OCI-LY1 (cell line): ENCODE results near the gene PTPRD.

ENCODE experiments used
- H2AFZ ChIP-seq: fragments of 200-600 bp; sonication (generic), shearing (Covaris generic); 2 replicates; pipeline ENCODE4 v1.6.0; 2014; ENCODE audit warnings: antibody characterized with exemption, mild to moderate bottlenecking, low read length
- H3F3A ChIP-seq: fragments of 200-600 bp; sonication (generic), shearing (Covaris generic); 2 replicates; pipeline ENCODE4 v1.6.0; 2014; ENCODE audit warnings: mild to moderate bottlenecking, antibody characterized with exemption, low read length, moderate library complexity; ENCODE audit not compliant: insufficient read depth
- H3K27ac ChIP-seq: fragments of 200-600 bp; sonication (generic); 2 replicates; pipeline ENCODE4 v1.5.1; 2014; ENCODE audit warnings: low read length, mixed run types, mild to moderate bottlenecking, low read depth; ENCODE audit not compliant: poor library complexity, severe bottlenecking
- H3K27me3 ChIP-seq: fragments of 200-600 bp; sonication (generic); 2 replicates; pipeline ENCODE4 v1.6.0; 2014; ENCODE audit warnings: antibody characterized with exemption, mild to moderate bottlenecking, low read length, moderate library complexity; ENCODE audit not compliant: insufficient read depth
- H3K36me3 ChIP-seq: fragments of 200-600 bp; sonication (generic); 2 replicates; pipeline ENCODE4 v1.6.1; 2014; ENCODE audit warnings: mild to moderate bottlenecking, antibody characterized with exemption, low read length, moderate library complexity, mixed read lengths; ENCODE audit not compliant: insufficient read depth
- H3K4me1 ChIP-seq: fragments of 200-600 bp; sonication (generic); 2 replicates; pipeline ENCODE4 v1.5.1; 2014; ENCODE audit warnings: mild to moderate bottlenecking, low read length, moderate library complexity; ENCODE audit not compliant: insufficient read depth, severe bottlenecking
- H3K4me2 ChIP-seq: fragments of 200-600 bp; sonication (generic), shearing (Covaris generic); 2 replicates; pipeline ENCODE4 v1.6.1; 2014; ENCODE audit warnings: low read length
- H3K4me3 ChIP-seq: fragments of 200-600 bp; sonication (generic); 2 replicates; pipeline ENCODE4 v1.5.1; 2014; ENCODE audit warnings: low read length, low read depth, mild to moderate bottlenecking, mixed read lengths; ENCODE audit not compliant: poor library complexity, severe bottlenecking
- H3K79me2 ChIP-seq: fragments of 200-600 bp; shearing (Covaris generic); 2 replicates; pipeline ENCODE4 v1.6.1; 2016; ENCODE audit warnings: mixed run types, low read length, mixed read lengths; ENCODE audit not compliant: insufficient read depth
- H3K9ac ChIP-seq: fragments of 200-600 bp; sonication (generic), shearing (Covaris generic); 2 replicates; pipeline ENCODE4 v1.6.1; 2014; ENCODE audit warnings: mild to moderate bottlenecking, low read length, mixed read lengths
- H3K9me2 ChIP-seq: fragments of 200-600 bp; sonication (generic), shearing (Covaris generic); 2 replicates; pipeline ENCODE4 v1.6.1; 2014; ENCODE audit warnings: low read depth, mild to moderate bottlenecking, low read length, mixed read lengths
- H3K9me3 ChIP-seq: fragments of 200-600 bp; shearing (Covaris generic); 2 replicates; pipeline ENCODE4 v1.6.1; 2014; ENCODE audit warnings: low read length, mixed read lengths
- H4K20me1 ChIP-seq: fragments of 200-600 bp; sonication (generic), shearing (Covaris generic); 2 replicates; pipeline ENCODE4 v1.6.0; 2016; ENCODE audit warnings: mild to moderate bottlenecking, low read length; ENCODE audit not compliant: insufficient read depth
- EZH2 ChIP-seq: fragments of 200-600 bp; sonication (generic), shearing (Covaris generic); IDR thresholded peaks from 2 replicates; pipeline ENCODE4 v1.8.0; 2017; ENCODE audit warnings: borderline replicate concordance, mixed run types, mild to moderate bottlenecking, antibody characterized with exemption, low read length, moderate library complexity, mixed read lengths
- TF ChIP-seq, protein P1 (sequence below): fragments of 200-600 bp; sonication (generic), shearing (Covaris generic); IDR thresholded peaks from 2 replicates; pipeline ENCODE4 v1.5.1; 2017; ENCODE audit warnings: mild to moderate bottlenecking, antibody characterized with exemption, low read length, moderate library complexity, mixed read lengths

The PTPRD gene

GRCh38 chr9:9177081-9177480 lies 1435.7 kb downstream of the PTPRD start:
- Histone ChIP-seq H2AFZ (no peak overlapping the region), H3K9ac (no peak overlapping the region), H3K79me2 (no peaks in the 10 kb centered on the region), H3K9me3 (no peaks in the 10 kb centered on the region), H3K27me3 (no peaks in the 10 kb centered on the region), H3K27ac (no peak overlapping the region), H3F3A (no peaks in the 10 kb centered on the region), H4K20me1 (no peaks in the 10 kb centered on the region), H3K4me1 (no peaks in the 10 kb centered on the region), H3K4me2 (no peak overlapping the region), H3K4me3 (no peak overlapping the region), H3K36me3 (no peaks in the 10 kb centered on the region), H3K9me2 (no peaks in the 10 kb centered on the region)
- no peak for TF ChIP-seq EZH2
- TF ChIP-seq, protein P1, sequence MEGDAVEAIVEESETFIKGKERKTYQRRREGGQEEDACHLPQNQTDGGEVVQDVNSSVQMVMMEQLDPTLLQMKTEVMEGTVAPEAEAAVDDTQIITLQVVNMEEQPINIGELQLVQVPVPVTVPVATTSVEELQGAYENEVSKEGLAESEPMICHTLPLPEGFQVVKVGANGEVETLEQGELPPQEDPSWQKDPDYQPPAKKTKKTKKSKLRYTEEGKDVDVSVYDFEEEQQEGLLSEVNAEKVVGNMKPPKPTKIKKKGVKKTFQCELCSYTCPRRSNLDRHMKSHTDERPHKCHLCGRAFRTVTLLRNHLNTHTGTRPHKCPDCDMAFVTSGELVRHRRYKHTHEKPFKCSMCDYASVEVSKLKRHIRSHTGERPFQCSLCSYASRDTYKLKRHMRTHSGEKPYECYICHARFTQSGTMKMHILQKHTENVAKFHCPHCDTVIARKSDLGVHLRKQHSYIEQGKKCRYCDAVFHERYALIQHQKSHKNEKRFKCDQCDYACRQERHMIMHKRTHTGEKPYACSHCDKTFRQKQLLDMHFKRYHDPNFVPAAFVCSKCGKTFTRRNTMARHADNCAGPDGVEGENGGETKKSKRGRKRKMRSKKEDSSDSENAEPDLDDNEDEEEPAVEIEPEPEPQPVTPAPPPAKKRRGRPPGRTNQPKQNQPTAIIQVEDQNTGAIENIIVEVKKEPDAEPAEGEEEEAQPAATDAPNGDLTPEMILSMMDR, result no peak

DNA sequence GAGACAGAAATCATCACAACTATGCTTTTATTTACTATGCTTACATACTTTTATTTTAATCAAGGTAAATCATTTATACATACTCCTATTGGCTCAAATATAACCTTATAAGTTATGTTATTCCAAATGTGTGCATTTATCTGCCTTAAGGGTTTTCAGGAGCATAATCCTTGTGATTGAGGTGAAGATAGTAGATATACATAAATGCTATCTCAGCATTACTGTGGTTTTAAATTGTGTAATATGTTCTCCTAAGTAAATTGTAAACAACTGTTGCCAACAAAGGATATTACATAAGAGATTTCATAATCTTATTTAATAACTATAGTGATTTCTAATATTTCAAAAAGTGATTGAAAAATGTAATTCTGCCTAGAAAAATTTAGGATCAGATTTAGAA lies 1438.4 kb downstream of the PTPRD start:
- no peak overlapping the region for H2AFZ ChIP-seq
- H3K9me3 ChIP-seq, result no peaks in the 10 kb centered on the region
- H3K27me3 ChIP-seq, result no peaks in the 10 kb centered on the region
- no peak overlapping the region for H3K27ac ChIP-seq
- H3K9me2 ChIP-seq, result no peaks in the 10 kb centered on the region
- no peak overlapping the region for H3K4me2 ChIP-seq
- H3K4me3 ChIP-seq, result no peak overlapping the region
- no peaks in the 10 kb centered on the region for H3K4me1 ChIP-seq
- H3K79me2 ChIP-seq, result no peaks in the 10 kb centered on the region
- H3F3A ChIP-seq, result no peaks in the 10 kb centered on the region
- no peaks in the 10 kb centered on the region for H4K20me1 ChIP-seq
- H3K9ac ChIP-seq, result no peak overlapping the region
- H3K36me3 ChIP-seq, result no peaks in the 10 kb centered on the region
- no peak for TF ChIP-seq EZH2
- TF ChIP-seq, protein P1, result no peak

GRCh38 chr9:9173264-9173663 lies 1439.5 kb downstream of the PTPRD start:
- Histone ChIP-seq H3K4me1 (no peaks in the 10 kb centered on the region), H2AFZ (no peak overlapping the region), H3K27ac (no peak overlapping the region), H3K4me2 (no peak overlapping the region), H3K9me2 (no peaks in the 10 kb centered on the region), H4K20me1 (no peaks in the 10 kb centered on the region), H3K36me3 (no peaks in the 10 kb centered on the region), H3K9me3 (no peaks in the 10 kb centered on the region), H3K9ac (no peak overlapping the region), H3K79me2 (no peaks in the 10 kb centered on the region), H3K4me3 (no peak overlapping the region), H3F3A (no peaks in the 10 kb centered on the region), H3K27me3 (no peaks in the 10 kb centered on the region)
- TF ChIP-seq EZH2, result no peak
- TF ChIP-seq, protein P1, result no peak
